HG02884 (cell line): ENCODE measurements around the gene SIX1.

Experiments used
- ATAC-seq: cut with Tn5 transposase; IDR thresholded peaks from one replicate; pipeline ENCODE4 v1.9.1; 2021; ENCODE audit warnings: mild to moderate bottlenecking, moderate library complexity; ENCODE audit not compliant: unreplicated experiment

Gene SIX1

DNA sequence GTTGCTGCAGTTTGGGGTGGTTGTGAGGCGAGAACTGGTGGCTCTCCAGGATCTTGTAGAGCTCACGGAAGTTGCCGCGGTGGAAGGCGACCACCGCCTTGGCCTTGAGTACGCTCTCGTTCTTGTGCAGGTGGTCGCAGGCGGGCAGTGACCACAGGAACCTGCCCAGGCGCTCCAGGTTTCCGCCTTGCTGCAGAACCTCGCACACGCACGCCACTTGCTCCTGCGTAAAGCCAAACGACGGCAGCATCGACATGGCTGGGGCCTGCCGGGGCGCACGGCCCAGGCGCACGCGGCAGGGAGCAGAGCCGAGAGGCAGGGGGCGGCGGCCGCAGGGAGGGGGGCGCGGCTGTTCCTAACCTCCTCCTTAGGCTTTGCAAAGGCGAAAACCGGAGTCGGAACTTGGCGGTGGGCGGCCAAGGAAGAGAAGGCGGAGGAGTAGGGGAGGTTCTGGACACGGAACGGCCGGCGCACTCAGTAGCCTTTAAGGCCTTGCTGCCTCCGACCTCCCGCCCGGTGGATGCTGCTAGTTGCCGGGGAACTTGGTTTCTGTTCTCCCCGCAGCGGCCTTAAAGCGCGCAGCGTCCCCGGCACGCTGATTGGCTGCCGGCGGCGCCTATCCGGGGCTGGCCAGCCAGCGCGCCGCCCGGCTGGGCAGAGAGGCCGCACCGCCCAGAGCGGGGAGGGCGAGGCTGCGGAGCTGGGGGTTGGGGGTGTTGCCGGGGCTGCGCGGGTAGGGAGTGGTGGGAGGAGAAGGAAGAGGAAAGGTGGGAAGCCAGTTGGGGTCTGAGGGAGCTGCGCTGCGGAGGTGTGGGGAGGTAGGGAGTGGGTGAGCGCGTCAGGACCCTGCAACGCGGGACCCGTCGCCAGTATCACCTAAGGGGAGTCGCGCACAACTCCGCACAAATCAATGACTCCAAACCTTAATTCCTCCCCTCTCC lies at the start of gene SIX1:
SIX1 (minus strand) TSS at position 544 of the 941 bp plus-strand sequence; CDS start at position 256, 288 bp downstream.
- peak; percentile 54 for ATAC-seq

DNA sequence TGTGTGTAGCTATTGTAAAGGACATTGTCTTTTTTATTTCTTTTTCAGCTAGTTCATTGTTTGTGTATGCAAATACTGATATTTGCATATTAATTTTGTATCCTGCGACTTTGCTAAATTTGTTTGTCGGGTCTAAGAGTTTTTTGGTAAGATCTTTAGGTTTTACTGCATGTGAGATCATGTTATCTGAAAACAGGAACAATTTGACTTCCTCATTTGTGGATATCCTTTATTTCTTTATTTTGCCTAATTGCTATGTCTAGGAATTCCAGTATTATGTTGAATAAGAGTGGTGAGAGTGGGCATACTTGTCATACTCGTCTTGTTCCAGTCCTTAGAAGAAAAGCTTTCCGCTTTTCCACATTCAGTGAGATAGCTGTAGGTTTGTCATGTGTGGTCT lies 46.0 kb upstream of the SIX1 start:
- no peak for ATAC-seq

DNA sequence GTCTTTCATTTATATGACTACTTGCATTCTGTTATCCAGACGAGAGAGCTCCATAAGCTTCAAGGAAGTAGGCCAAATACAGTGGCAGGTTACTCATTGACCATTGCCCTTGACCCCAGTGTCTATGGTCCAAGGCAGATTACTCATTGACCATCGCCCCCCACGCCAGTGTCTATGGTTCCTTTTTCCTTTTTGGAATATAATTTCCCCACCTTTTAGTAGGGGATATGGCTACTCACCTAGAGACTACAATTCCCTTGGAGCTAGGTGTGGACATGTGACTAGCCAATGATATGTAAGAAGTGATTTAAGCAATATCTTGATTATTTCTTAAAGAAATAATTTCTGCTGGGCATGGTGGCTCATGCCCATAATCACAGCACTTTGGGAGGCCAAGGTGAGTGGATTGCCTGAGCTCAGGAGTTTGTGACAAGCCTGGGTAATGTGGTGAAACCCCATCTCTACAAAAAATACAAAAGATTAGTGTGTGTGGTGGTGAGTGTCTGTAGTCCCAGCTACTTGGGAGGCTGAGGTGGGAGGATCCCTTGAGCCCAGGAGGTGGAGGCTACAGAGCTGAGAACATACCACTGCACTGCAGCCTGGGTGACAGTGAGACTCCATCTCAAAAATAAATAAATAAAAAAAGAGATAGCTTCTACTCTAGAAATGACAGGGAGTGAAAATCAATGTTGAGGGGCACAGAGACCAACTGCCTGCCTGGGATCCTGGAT lies 42.3 kb upstream of the SIX1 start:
- no peak for ATAC-seq

DNA sequence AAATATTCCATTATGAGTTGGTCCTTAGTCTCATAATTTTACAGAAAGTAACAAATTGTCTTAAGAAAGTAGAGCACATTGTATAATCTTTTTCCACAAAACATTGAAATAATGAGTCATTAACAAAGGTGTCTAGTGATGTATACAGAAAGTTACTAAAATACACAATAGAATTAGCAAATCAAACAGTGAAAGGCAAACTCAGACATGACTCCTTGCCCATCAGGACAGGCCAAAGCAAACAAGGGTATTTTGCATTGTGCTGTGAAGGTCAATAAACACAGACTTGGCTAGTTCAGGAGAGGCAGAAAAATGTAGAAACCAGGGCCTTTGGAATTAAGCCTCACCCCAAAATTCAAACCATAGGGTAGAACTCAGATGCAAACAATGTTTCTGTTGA lies 37.6 kb upstream of the SIX1 start:
- ATAC-seq, result no peak

DNA sequence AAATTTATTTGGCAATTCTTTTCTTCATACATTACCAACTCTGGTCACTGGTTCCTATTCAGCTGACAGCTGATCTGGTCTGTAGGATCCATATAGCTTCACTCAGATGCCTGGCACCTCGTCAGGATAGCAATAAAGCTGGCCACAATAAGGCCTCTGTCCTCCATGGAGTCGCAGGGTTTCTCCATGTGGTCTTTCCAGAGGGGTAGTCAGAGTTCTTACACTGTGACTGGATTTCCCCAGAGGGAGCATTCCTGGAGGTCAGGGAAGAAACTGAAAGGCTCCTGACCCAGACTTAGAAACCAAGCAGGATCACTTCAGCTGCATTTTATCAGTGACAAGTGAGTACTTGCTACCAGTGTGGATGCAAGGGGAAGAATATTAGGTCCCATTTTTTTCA lies 34.9 kb upstream of the SIX1 start:
- no peak for ATAC-seq

DNA sequence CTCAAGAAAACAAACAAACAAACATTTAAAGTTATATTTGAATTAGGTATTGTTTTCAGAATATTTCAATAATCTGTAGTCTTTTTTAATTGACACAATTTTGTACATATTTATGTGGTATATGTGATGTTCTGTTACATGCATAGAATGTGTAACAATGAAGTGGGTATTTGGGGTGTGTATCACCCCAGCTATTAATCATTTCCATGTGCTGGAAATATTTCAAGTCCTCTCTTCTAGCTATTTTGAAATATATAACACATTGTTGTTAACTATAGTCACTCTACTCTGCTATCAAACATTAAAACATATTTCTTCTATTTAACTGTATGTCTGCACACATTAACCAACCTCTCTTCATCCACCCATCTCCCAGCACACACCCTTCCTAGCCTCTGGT lies 32.0 kb upstream of the SIX1 start:
- ATAC-seq, result no peak

DNA sequence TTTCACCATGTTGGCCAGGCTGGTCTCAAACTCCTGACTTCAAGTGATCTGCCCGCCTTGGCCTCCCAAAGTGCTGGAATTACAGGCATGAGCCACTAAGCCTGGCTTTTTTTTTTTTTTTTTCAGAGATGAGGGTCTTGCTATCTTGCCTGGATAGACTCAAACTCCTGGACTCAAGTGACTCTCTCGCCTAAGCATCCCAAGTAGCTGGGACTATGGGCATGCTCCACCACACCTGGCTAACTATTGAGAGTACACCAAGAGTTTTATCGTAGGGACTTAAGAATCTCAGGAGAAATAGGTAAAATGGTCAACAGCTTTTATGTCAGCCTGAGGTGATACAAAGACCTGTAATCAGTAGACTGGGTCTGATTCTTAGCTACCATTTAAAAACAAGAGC lies 31.2 kb upstream of the SIX1 start:
- no peak for ATAC-seq

DNA sequence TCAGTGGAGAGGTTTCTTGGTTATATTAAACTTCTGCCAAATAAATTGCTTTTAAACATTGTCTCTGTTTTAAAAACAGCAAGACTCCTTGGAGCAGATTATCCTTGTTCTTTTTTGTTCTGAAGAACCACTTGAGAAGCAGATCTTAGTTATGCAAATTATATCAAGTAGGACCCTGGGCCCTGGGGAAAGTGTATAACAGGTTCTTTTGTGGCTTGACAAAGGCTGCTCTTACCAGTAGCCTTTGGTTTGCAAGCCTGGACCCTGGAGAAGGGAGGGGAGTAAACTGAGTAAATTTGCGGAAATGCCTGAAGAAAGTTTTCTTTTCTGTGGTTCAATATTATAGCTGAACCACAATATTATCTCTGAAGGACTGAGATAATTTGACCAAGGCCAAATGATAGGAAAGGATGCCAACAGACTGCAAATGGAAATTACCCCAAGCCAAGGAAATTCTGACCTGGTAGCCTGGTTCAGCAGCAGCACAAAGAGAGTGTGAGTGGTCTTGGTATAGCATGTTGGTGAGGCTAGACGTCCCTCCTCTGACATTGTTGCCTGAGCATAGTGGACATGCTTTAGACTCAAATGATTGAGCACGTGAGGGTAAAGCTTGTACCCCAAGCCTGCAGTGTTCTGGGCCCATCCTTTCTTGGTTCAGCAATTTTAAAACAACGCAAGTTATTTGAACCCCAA lies 30.4 kb upstream of the SIX1 start:
- no peak for ATAC-seq

DNA sequence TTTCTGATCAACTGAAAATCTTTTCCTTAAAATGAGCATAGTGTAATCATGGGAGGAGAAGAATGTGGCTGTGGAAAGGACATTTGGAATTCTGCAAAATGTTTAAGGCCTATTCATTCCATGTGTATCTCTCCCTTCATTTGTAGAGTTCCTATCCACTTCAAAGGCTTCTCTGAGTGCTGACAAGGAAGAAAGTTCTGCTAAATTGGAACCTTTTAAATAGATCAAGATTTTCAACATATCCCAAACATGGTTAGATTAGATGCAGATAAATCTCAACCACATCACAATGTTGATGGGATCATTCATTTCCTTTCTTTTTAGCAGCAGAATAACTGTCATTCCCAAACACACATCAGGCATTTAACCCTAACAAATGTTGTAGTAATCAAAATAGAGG lies 28.4 kb upstream of the SIX1 start:
- no peak for ATAC-seq

DNA sequence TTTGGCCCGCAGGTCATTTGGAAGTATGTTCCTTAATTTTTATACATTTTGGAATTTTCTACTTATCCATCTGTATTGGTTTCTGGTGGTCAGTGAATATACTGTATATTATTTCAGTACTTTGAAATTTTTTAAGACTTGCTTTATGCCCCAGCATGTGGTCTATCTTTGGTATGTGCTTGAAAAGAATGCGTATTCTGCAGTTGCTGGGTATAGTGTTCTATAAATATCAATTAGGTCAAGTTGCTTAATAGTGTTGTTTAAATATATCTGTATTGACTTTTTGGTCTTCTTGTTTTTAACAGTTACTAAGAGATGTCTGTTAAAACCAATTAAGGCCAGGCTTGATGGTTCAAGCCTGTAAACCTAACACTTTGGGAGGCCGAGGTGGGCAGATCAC lies 21.7 kb upstream of the SIX1 start:
- no peak for ATAC-seq

DNA sequence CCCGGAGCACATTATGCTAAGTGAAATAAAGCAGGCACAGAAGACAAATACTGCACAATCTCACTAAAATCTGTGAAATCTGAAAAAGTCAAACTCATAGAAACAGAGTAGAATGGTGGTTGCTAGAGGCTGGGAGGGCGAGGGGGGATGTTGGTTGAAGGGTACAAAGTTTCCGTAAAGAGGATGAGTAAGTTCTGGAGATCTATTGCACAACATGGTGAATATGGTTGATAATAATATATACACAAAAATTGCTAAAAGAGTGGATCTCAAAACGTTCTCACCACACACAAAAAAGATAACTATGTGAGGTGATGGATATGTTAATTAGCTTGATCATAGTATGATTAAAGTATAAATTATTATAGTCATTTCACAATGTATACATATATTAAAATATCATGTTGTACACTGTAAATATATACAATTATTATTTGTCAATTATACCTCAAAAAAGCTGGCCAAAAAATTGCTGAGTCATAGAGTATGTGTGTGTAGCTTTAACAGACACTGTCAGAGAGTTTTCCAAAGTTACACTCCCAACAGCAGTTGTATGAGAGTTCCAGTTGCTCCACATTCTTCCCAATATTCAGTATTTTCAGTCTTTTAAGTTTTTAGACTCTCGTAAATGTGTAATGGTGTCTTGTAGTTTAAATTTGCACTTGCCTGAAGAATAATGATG lies 19.3 kb upstream of the SIX1 start:
- no peak for ATAC-seq

DNA sequence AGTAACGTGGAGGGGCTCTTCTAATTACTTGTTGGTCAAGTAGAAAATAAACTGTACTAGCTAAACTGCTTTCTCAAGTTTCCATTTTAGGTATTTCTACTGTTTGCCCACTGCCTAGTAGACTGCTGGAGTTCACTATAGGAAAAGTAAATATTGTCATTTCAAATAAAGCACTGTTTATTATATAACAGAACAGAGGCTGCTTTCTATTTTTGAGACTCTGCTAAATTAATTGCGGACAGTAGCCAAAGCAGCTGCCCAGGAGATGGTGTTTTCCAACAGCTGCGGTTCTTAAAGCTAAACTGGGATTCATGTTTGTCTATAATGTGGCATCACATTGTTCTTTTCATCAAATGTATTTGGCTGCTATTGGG lies 15.9 kb upstream of the SIX1 start:
- ATAC-seq, result no peak

DNA sequence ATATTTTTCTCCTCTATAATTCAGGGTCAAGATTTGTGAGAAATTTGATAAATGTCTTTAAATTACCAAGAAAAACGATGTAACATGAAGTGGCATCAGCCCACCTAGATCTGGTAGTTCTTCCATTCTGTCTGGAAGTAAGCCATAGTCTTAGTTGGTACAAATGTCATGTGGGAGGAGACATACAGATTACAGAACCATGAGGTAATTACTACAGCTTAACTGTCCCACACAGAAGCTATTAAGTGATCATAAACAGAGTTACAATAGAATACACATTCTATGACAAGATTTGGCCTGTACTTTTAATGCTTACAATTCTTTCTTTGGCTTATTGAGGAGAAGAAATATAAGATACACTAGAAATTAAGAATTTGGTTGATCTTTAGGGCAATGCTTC lies 13.7 kb upstream of the SIX1 start:
- no peak for ATAC-seq

DNA sequence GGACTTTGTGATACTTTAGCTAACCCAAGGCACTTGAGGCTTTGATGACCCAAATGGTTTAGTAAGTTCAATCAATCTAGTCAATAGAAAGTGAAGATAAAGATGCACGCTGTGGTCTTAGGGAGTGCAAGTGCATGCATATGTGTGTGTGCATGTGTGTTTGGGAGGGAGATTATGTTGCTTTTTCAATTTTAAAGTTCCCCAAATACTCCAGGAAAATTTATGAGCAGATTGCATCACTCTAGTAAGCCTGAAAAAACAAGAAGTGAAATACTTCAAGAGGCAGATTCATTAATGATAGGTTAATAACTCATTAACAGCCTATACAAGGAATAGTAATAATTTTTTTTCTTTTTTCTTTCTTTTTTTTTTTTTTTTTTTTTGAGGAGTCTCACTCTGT lies 12.4 kb upstream of the SIX1 start:
- ATAC-seq, result no peak

DNA sequence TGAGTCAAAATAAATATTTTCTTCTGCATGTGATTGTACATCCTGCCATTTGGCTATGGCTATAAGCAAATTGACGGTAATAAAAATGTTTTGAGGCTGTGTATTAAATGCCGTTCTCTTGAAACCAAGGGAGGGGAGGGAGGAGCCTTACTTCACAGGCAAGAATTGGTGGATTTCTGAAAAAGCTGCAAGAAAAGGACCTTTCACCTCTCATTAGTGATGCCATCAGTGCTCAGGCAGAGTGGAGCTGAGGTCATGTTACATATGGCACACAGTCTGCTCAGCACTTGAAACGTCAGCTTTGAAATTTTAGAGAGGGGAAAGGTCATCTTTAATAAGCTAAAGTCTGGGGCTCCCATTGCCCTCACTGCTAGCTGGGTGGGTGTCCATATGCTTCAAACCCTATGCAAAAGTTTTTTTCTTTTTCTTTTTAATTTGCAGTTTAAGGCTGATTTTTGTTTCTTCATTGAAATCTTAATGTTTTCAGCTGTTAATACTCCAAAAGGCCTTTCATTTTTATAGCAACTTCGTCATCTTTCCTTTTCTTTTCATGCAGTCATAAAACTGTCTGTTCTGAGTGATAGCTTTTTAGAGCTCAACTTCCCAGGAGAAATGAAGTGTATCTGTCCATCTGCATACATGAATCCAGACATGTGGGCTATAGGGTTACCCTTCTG lies 9.8 kb upstream of the SIX1 start:
- no peak for ATAC-seq

DNA sequence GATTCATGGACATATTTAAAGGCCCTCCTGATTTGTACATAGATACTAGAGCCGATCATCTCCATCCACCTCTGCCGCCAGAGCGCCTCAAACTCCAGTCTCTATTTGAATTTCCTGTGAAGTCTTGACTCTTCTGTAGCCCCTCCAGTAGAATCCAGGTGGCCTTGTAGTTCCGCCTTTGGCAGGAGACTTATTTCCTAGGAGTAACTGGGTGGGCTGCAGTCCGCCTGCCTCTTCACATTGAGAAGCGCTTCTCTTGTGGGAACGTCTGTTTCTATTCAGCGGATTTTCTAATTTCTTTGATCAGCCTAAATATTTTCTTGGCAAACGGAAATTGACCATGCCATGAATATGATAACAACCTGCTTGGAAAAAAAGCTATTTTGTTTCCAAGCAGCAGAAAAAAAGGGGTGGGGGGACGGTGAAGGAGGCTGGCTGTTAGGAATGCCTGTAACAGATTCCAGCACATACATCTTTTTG lies 9.0 kb upstream of the SIX1 start:
- no peak for ATAC-seq

DNA sequence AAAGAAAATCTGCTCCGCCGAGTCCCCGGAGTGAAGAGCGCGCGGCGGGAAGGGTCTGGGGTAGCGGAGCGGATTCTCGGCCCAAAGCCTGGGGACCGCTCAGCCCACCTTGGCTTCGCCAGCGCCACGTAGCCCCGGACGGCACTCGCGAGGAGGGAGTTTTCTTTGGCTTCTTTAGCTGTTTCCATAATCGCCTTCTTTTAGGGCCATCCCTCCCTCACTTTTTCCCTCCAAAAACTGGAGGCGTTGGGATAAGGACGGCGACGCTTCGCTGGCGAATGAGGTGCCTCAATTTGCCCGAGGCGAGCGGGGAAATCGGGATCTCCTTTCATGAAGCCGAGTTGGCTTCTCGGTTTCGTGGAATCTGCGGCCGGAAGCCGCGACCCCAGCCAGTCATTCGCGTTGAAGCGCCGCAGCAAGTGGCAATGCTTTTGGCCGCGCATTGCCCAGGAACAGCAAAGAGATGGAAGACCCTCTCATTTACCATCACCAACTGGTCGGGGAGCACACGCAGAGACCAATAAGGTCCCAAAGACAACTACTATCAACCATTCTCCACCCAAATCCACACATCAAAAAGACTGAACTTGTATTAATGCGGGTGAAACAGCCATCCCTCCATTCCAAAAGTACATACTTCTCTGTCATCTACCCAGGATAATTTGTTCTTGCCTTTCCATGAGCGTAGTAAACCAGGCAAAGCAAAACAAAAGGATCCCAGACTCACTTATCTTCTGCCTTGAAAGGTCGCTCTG lies 8.4 kb upstream of the SIX1 start:
- no peak for ATAC-seq

DNA sequence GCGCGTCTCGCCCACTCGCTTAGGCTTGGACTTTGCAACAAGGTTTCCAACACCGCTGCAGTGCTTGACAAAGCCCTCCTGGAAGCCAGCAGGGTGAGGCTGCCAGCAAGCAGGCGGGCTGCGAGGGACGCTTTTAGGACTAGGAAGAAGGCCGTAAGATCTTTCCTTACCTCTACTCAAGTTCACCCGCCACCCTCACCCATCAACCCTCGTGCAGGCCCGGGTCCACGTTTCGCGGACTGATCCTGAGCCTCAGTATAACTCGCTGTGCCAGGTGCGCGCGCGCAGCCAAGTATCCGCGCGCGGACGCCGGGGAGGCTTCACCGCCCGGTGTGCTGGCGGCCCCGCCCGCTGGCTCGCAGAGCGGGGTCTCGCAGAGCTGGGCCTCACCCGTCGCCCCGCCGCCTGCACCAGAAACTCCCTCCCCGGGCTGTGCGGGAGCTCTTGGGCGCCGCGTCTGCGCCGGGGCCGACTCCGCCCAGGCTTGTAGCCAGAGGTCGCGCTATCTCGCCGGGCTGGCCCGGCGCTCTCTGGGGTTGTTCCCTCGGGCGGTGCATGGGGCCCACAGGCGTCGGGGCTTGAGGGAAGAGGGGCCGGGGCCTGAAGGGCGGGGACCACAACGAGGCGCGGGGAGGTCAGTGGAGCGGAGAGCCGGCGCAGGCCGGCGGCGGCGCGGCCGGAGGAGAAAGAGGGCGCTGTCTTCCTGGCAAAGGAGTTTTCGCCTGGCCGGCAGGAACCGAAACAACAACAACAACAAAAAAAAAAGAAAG lies 7.6 kb upstream of the SIX1 start:
- ATAC-seq, result peak; percentile 84
